PC-3 (cell line): ENCODE results near the gene PHF21B. TPM values are rescaled to one million over a fixed set of nuclear protein-coding genes. Genes with fewer than 3 reads are reported as not detected.

Experiments
- ATAC-seq: fragments of 200-7000 bp; cut with Tn5 transposase; 2 replicates; pipeline ENCODE4 v1.9.1; 2020; ENCODE audit warnings: mild to moderate bottlenecking, moderate library complexity
- Bru-seq: library from RNA; stranded (reverse); fragments of 400-500 nt; gene quantifications from one replicate; lab custom pipeline; 2021; lab: Mats Ljungman, UMichigan
- BruChase-seq, 2 experiments: library from RNA; stranded (reverse); fragments of 400-500 nt; gene quantifications; one replicate each; lab custom pipeline; 2021; lab: Mats Ljungman, UMichigan
- BruUV-seq: library from RNA; stranded (reverse); fragments of 400-500 nt; replicated peaks from 2 replicates; lab custom pipeline; 2021; lab: Mats Ljungman, UMichigan
- CTCF ChIA-PET: fragments of 300-600 bp; sonication (Branson Sonifier 250); formaldehyde crosslinking; loops from one replicate; lab custom pipeline; 2022; ENCODE audit warnings: antibody characterized with exemption; lab: Charles Lee
- POLR2A ChIA-PET: fragments of 300-600 bp; sonication (Branson Sonifier 250); formaldehyde crosslinking; loops from one replicate; lab custom pipeline; 2022; ENCODE audit warnings: antibody characterized with exemption; ENCODE audit not compliant: unreplicated experiment; lab: Charles Lee
- DNase-seq: peaks from one replicate; pipeline ENCODE4 v3.0.0-alpha.2; 2015
- H2AFZ ChIP-seq: fragments of 300-600 bp; sonication (generic); 2 replicates; pipeline ENCODE4 v1.6.0; 2016; ENCODE audit warnings: antibody characterized with exemption, low read length
- H3F3A ChIP-seq: fragments of 300-600 bp; sonication (generic); one replicate; pipeline ENCODE4 v1.6.0; 2017; ENCODE audit warnings: antibody characterized with exemption, low read length, control low read depth, mild to moderate bottlenecking; ENCODE audit not compliant: unreplicated experiment
- H3K27ac ChIP-seq: fragments of 300-600 bp; sonication (generic); 2 replicates; pipeline ENCODE4 v1.5.1; 2016; ENCODE audit warnings: mild to moderate bottlenecking, low read length
- H3K27me3 ChIP-seq: fragments of 300-600 bp; sonication (generic); 2 replicates; pipeline ENCODE4 v1.6.1; 2016; ENCODE audit warnings: low read length, mixed read lengths
- H3K36me3 ChIP-seq: fragments of 300-600 bp; sonication (generic); 2 replicates; pipeline ENCODE4 v1.6.1; 2016; ENCODE audit warnings: low read depth, mixed run types, low read length, mixed read lengths
- H3K4me1 ChIP-seq: fragments of 300-600 bp; sonication (generic); 2 replicates; pipeline ENCODE4 v1.5.1; 2016; ENCODE audit warnings: low read length; ENCODE audit not compliant: insufficient read depth
- H3K4me2 ChIP-seq: fragments of 300-600 bp; sonication (generic); 2 replicates; pipeline ENCODE4 v1.6.0; 2016; ENCODE audit warnings: low read length
- H3K4me3 ChIP-seq: fragments of 300-600 bp; sonication (generic); 2 replicates; pipeline ENCODE4 v1.5.1; 2016; ENCODE audit warnings: mild to moderate bottlenecking, low read length, mixed read lengths
- H3K79me2 ChIP-seq: fragments of 300-600 bp; sonication (generic); 2 replicates; pipeline ENCODE4 v1.6.1; 2017; ENCODE audit warnings: low read length, mixed read lengths
- H3K9ac ChIP-seq: fragments of 300-600 bp; sonication (generic); 2 replicates; pipeline ENCODE4 v1.6.0; 2016; ENCODE audit warnings: mild to moderate bottlenecking, low read length
- H3K9me2 ChIP-seq: fragments of 300-600 bp; sonication (generic); replicated peaks from 2 replicates; pipeline ENCODE4 v1.6.1; 2016; ENCODE audit warnings: mixed run types, low read length, mixed read lengths
- H3K9me3 ChIP-seq: fragments of 300-600 bp; sonication (generic); 2 replicates; pipeline ENCODE4 v1.6.1; 2016; ENCODE audit warnings: low read length, mixed read lengths
- H4K20me1 ChIP-seq: fragments of 300-600 bp; sonication (generic); 2 replicates; pipeline ENCODE4 v1.6.1; 2016; ENCODE audit warnings: low read length, mixed read lengths
- CTCF ChIP-seq: fragments of 300-600 bp; sonication (generic); conservative IDR thresholded peaks from 2 replicates; pipeline ENCODE4 v1.5.1; 2017; ENCODE audit warnings: antibody characterized with exemption, low read depth, mild to moderate bottlenecking, low read length
- EZH2 ChIP-seq: fragments of 300-600 bp; sonication (generic); IDR thresholded peaks from one replicate; pipeline ENCODE4 v1.6.1; 2017; ENCODE audit warnings: antibody characterized with exemption, mild to moderate bottlenecking, low read length; ENCODE audit not compliant: unreplicated experiment
- EZH2phosphoT487 ChIP-seq: fragments of 300-600 bp; sonication (generic); IDR thresholded peaks from 2 replicates; pipeline ENCODE4 v1.6.1; 2018; ENCODE audit warnings: mild to moderate bottlenecking, antibody characterized with exemption, low read length, borderline replicate concordance
- intact Hi-C: fragments of 100-400 bp; cut with micrococcal nuclease; formaldehyde crosslinking; loops from 2 replicates; pipeline ENCODE4 v1.9.0; 2023
- long read RNA-seq: library from polyadenylated mRNA; unstranded; transcript quantifications from one replicate; pipeline ENCODE4 v2.0.0, GENCODE V29; 2021; ENCODE audit not compliant: unreplicated experiment
- total RNA-seq: library from RNA; depleted of rRNA; stranded (reverse); fragments of >200 nt; gene quantifications from 2 replicates; pipeline ENCODE4 v1.2.3, GENCODE V29; 2014; rRNA removed

The PHF21B gene
- 0.12 TPM in 1 of 2 replicates, not detected in the other for total RNA-seq
- percentile 11 among the genes with signal in this experiment for Bru-seq, nascent RNA
- BruChase-seq, experiment 1, labeled RNA remaining after a 6-hour chase, result percentile 10 among the genes with signal in this experiment
- BruChase-seq, experiment 2, labeled RNA remaining after a 2-hour chase, result percentile 7 among the genes with signal in this experiment
- long read RNA-seq, result 0 reads

DNA sequence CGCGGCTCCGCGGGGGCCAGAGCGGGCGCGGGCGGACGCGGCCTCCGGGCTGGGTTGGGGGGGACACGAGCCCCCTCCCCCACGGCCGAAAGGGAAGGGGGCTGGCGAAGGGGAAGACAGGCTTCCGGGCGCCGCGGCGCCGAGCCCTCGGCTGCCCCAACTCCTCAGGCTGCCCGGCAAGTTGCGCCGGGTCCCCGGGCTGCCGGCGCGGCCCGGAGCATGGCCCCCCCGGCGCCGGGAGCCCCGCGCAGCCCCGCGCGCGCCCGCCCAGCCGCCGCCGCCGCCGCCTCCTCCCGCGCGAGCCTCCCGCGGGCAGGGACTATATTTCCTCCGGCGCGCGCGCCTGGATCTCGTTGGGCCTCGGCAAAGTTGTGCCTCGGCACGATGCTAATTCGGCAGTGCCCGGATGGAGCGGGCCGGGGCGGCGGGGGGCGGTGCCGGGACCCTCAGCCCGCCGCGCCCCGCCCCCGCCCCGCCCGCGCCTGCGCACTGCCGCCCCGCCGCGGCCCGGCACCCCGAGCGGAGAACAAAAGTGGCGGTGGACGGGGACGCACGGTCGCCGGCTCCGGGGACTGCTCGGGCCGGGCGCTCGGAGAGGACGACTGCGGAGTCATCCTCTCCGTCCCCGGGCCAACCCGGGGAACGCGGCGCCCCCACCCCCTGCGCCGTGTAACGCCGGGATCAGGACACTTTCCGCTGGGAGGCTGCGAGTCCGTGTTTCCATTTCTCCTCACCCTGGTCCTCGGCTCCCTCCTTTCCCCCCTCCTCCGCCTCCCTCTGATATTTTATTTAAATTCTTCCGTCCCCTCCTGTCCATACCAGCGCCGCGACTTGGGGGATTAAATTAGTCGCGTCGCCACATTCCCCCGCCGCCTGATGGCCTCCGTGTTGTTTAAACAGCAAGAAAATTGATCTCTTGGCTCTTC, at the start of gene PHF21B:
Gene PHF21B (minus strand): TSS at position 400 of the 926 bp plus-strand sequence. CDS start 456 bp downstream, outside the sequence.
- no peaks in the 10 kb centered on the region for H3K9me2 ChIP-seq
- H4K20me1 ChIP-seq, result no peaks in the 10 kb centered on the region
- ChIA-PET POLR2A (no interaction called here), CTCF (no interaction called here)
- H3K4me3 ChIP-seq, result peak within 1 kb of the TSS; percentile 62
- no peak for ATAC-seq
- H3F3A ChIP-seq, result no peaks in the 10 kb centered on the region
- H2AFZ ChIP-seq, result peak within 1 kb of the TSS; percentile 64; the same call in 1 of the 2 replicates
- H3K36me3 ChIP-seq, result no peaks in the 10 kb centered on the region
- no peak for DNase-seq
- H3K4me1 ChIP-seq, result no peaks in the 10 kb centered on the region
- TF ChIP-seq EZH2, result no peak
- TF ChIP-seq EZH2phosphoT487, result no peak
- no peak for TF ChIP-seq CTCF
- no peaks in the 10 kb centered on the region for H3K9me3 ChIP-seq
- H3K9ac ChIP-seq, result no peak within 1 kb of the TSS
- H3K27ac ChIP-seq, result no peak within 1 kb of the TSS
- no TSS peak for BruUV-seq
- peak within 1 kb of the TSS; percentile 84 for H3K4me2 ChIP-seq
- intact Hi-C loops, result no loop called here
- peaks cover 51% of the 10 kb centered on the region for H3K27me3 ChIP-seq
- H3K79me2 ChIP-seq, result no peaks in the 10 kb centered on the region

DNA sequence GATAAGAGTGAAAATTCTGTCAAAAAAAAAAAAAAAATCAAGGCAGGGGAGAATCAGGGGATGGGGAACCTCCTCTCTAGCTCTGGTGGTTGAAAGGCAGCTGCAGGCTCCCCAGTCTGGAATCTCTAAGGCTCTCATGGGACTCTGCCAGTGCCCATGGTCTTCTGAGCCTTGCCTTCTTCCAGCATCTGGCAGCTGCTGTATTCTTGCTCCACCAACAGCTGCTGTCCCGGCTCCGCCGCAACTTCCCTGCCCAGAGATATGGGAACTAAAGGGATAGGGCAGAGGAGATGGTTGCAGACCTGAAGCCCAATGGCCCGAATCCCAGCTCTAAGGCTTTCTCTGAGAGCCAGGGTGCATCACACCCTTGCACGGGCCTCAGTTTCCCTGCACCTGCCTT, 49.5 kb upstream of the PHF21B start:
- DNase-seq (no peak), ATAC-seq (no peak)
- H3K27me3 ChIP-seq, result 0 out of 2 replicates have a peak, but pooled peaks cover 6% of the 10 kb centered on the region
- H3K9me2 ChIP-seq, result no peaks in the 10 kb centered on the region
- TF ChIP-seq CTCF, result no peak
- TF ChIP-seq EZH2, result no peak
- no peak for TF ChIP-seq EZH2phosphoT487
- BruUV-seq, result no TSS peak
- no peak overlapping the region for H3K4me2 ChIP-seq
- ChIA-PET CTCF (no interaction called here), POLR2A (no interaction called here)
- peaks cover 9% of the 10 kb centered on the region for H3K4me1 ChIP-seq
- H3K36me3 ChIP-seq, result no peaks in the 10 kb centered on the region
- H3K27ac ChIP-seq, result no peak overlapping the region
- no peak overlapping the region for H2AFZ ChIP-seq
- H3K9ac ChIP-seq, result no peak overlapping the region
- no peaks in the 10 kb centered on the region for H4K20me1 ChIP-seq
- H3K4me3 ChIP-seq, result no peak overlapping the region
- no peaks in the 10 kb centered on the region for H3K79me2 ChIP-seq
- intact Hi-C loops, result no loop called here
- H3K9me3 ChIP-seq, result no peaks in the 10 kb centered on the region
- no peaks in the 10 kb centered on the region for H3F3A ChIP-seq
